ENCODE results near the gene KPRP.

- TF ChIP-seq CTCF (conservative IDR thresholded peaks at IDR 0.05 in 1 of 2, IDR thresholded peaks at IDR 0.05 in 1 of 2; ENCODE audit: extremely low read depth in 1 of 2, insufficient read depth in 1 of 2, low read depth in 1 of 2, low read length in 2 of 2) (no peak), EZH2 (IDR thresholded peaks at IDR 0.05; ENCODE audit: borderline replicate concordance, low read length) (no peak)
Measured at GRCh38 chr1:152739841-152740240, 18.0 kb upstream of the KPRP start.

Data from mammary epithelial cell (primary cell).